ENCODE results near the gene FOXN1. TPM values are rescaled to one million over a fixed set of nuclear protein-coding genes. Genes with fewer than 3 reads are reported as not detected.

FOXN1 gene
- total RNA-seq, 2 experiments from 2014 or later = not detected

DNA sequence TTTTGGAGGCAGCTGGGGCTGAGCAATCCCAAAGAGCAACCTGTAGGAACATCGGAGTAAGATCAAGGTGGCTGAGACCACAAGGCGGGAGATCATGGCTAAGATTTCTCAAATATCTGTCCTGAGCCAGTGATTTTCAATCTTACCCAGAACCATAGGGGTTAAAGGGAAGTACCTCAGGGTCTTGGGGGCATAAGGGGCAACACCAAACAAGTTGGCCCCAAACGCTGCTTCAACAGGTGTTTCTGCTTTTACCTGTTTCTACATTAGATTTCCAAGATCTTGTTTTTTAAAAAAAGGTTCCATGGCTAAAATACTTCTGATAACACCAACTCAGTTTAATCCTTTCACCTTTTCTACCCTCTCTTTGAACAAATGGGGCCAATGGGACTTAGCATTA is 48.9 kb downstream of the FOXN1 start:
- Mint-ChIP-seq H3K36me3 (ENCODE audit: low read depth) (peaks cover 37% of the 10 kb centered on the region), H3K4me1 (ENCODE audit: low read depth) (peaks cover 22% of the 10 kb centered on the region), H3K9me3 (no peaks in the 10 kb centered on the region), H3K27me3 (no peaks in the 10 kb centered on the region), H3K4me3 (no peak overlapping the region), H3K27ac (no peak overlapping the region)
- DNase-seq = no peak
- TF ChIP-seq CTCF (IDR thresholded peaks at IDR 0.05) = no peak
- intact Hi-C loops (cut with micrococcal nuclease) = no loop called here
- CTCF ChIA-PET = no interaction called here
- POLR2A ChIA-PET = no interaction called here
- no peak for ATAC-seq

DNA sequence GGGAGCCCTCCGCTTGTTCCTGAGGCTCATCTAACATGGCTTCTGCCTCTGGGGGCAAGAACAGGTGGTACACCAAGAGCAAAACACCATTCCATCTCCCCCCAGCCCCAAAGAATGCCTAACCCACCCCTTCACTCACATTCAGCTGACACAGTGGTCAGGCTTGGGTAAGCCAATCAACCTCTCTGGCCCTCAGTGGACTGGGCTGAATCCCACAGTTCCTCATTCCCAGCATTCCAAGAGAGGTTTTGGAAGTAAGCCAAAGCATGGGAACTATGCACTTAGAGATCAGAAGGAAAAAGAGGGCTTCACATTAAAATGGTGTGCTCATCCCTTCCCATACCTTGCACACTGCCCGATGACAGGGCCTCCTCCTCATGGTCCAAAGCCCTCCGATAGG is 57.3 kb downstream of the FOXN1 start:
- ChIA-PET CTCF (no interaction called here), POLR2A (no interaction called here)
- ATAC-seq = no peak
- H3K27ac Mint-ChIP-seq = no peak overlapping the region
- no peak for TF ChIP-seq CTCF (IDR thresholded peaks at IDR 0.05)
- H3K4me1 Mint-ChIP-seq (ENCODE audit: low read depth) = peaks cover 18% of the 10 kb centered on the region
- intact Hi-C loops (cut with micrococcal nuclease) = no loop called here
- H3K27me3 Mint-ChIP-seq = no peaks in the 10 kb centered on the region
- no peaks in the 10 kb centered on the region for H3K9me3 Mint-ChIP-seq
- DNase-seq = no peak
- H3K4me3 Mint-ChIP-seq = no peak overlapping the region
- H3K36me3 Mint-ChIP-seq (ENCODE audit: low read depth) = peaks cover 37% of the 10 kb centered on the region

GRCh38 chr17:28567604-28568003 is 61.5 kb downstream of the FOXN1 start:
- ATAC-seq = no peak
- peak overlapping the region; percentile 65 for H3K27ac Mint-ChIP-seq
- H3K4me3 Mint-ChIP-seq = no peak overlapping the region
- intact Hi-C loops (cut with micrococcal nuclease) = no loop called here
- H3K27me3 Mint-ChIP-seq = no peaks in the 10 kb centered on the region
- POLR2A ChIA-PET = interaction anchor here (1.3 kb wide), 1 partner anchor 9 kb away, joined by 4 read pairs; the partner anchor contains the start of gene ALDOC
- CTCF ChIA-PET = no interaction called here
- H3K4me1 Mint-ChIP-seq (ENCODE audit: low read depth) = peaks cover 37% of the 10 kb centered on the region
- TF ChIP-seq CTCF (IDR thresholded peaks at IDR 0.05) = no peak
- H3K9me3 Mint-ChIP-seq = no peaks in the 10 kb centered on the region
- DNase-seq = no peak
- peaks cover 33% of the 10 kb centered on the region for H3K36me3 Mint-ChIP-seq (ENCODE audit: low read depth)

- Mint-ChIP-seq H3K27me3 (no peaks in the 10 kb centered on the region), H3K27ac (peak overlapping the region; percentile 50), H3K4me3 (peak overlapping the region; percentile 89), H3K36me3 (ENCODE audit: low read depth) (peaks cover 34% of the 10 kb centered on the region), H3K9me3 (no peaks in the 10 kb centered on the region), H3K4me1 (ENCODE audit: low read depth) (peaks cover 43% of the 10 kb centered on the region)
- no peak for ATAC-seq
- no peak for DNase-seq
- CTCF ChIA-PET = interaction anchor here (4.0 kb wide), 1 partner anchor 21 kb away, joined by 31 read pairs; no protein-coding TSS in a partner anchor
- intact Hi-C loops (cut with micrococcal nuclease) = no loop called here
- no peak for TF ChIP-seq CTCF (IDR thresholded peaks at IDR 0.05)
- POLR2A ChIA-PET = interaction anchor here (1.3 to 4.6 kb wide), 2 partner anchors 9 to 86 kb away, joined by 3 to 22 read pairs; no protein-coding TSS in a partner anchor
Measured at GRCh38 chr17:28569446-28569845, 63.3 kb downstream of the FOXN1 start.

- DNase-seq (peak; percentile 69), ATAC-seq (peak; percentile 50)
- peaks cover 37% of the 10 kb centered on the region for H3K36me3 Mint-ChIP-seq (ENCODE audit: low read depth)
- peak overlapping the region; percentile 89 for H3K4me3 Mint-ChIP-seq
- intact Hi-C loops (cut with micrococcal nuclease) = no loop called here
- CTCF ChIA-PET = interaction anchor here (0.6 to 4.0 kb wide), 10 partner anchors 9 to 159 kb away, joined by 3 to 31 read pairs (median 4); no protein-coding TSS in a partner anchor
- H3K27me3 Mint-ChIP-seq = no peaks in the 10 kb centered on the region
- no peaks in the 10 kb centered on the region for H3K9me3 Mint-ChIP-seq
- peak overlapping the region; percentile 93 for H3K27ac Mint-ChIP-seq
- peaks cover 45% of the 10 kb centered on the region for H3K4me1 Mint-ChIP-seq (ENCODE audit: low read depth)
- POLR2A ChIA-PET = interaction anchor here (1.2 to 4.6 kb wide), 10 partner anchors 8 to 91 kb away, joined by 3 to 22 read pairs (median 5); partner anchors contain the start of genes BLTP2, SDF2 and SUPT6H
- TF ChIP-seq CTCF (IDR thresholded peaks at IDR 0.05) = no peak
Measured at GRCh38 chr17:28570716-28571360, 64.7 kb downstream of the FOXN1 start.

Data from activated CD8-positive, alpha-beta T cell treated with anti-CD3 and anti-CD28 coated beads for 36 hours (primary cell).